ENCODE measurements around the gene OLIG1.

Gene OLIG1

GRCh38 chr21:33031152-33031911 is 38.6 kb upstream of the OLIG1 start:
- DNase-seq, result no peak

- DNase-seq, result no peak
Observed at GRCh38 chr21:33032434-33033047, 37.4 kb upstream of the OLIG1 start.

- no peak for DNase-seq
Observed at GRCh38 chr21:33033094-33033951, 36.6 kb upstream of the OLIG1 start.

GRCh38 chr21:33033961-33034413 is 36.0 kb upstream of the OLIG1 start:
- no peak for DNase-seq

GRCh38 chr21:33035147-33035546 is 34.8 kb upstream of the OLIG1 start:
- no peak for DNase-seq

- DNase-seq, result no peak
Observed at GRCh38 chr21:33036430-33037162, 33.3 kb upstream of the OLIG1 start.

- DNase-seq, result no peak
Observed at GRCh38 chr21:33037501-33037900, 32.4 kb upstream of the OLIG1 start.

- peak in 1 of 2 experiments; percentile 10 for DNase-seq
Observed at GRCh38 chr21:33039536-33039935, 30.4 kb upstream of the OLIG1 start.

- no peak for DNase-seq
Observed at GRCh38 chr21:33040215-33040614, 29.7 kb upstream of the OLIG1 start.

GRCh38 chr21:33041981-33042380 is 28.0 kb upstream of the OLIG1 start:
- DNase-seq, result no peak

- peak in 1 of 2 experiments; percentile 40 for DNase-seq
Observed at GRCh38 chr21:33042812-33043211, 27.1 kb upstream of the OLIG1 start.

- no peak for DNase-seq
Observed at GRCh38 chr21:33046455-33046854, 23.5 kb upstream of the OLIG1 start.

GRCh38 chr21:33047231-33047630 is 22.7 kb upstream of the OLIG1 start:
- no peak for DNase-seq

GRCh38 chr21:33051925-33052324 is 18.0 kb upstream of the OLIG1 start:
- DNase-seq, result no peak

GRCh38 chr21:33053951-33054350 is 16.0 kb upstream of the OLIG1 start:
- DNase-seq, result no peak

GRCh38 chr21:33055991-33056390 is 13.9 kb upstream of the OLIG1 start:
- DNase-seq, result no peak

- no peak for DNase-seq
Observed at GRCh38 chr21:33057385-33057940, 12.5 kb upstream of the OLIG1 start.

GRCh38 chr21:33058527-33058926 is 11.4 kb upstream of the OLIG1 start:
- DNase-seq, result peak in 1 of 2 experiments; percentile 71

- DNase-seq, result no peak
Observed at GRCh38 chr21:33058957-33059356, 11.0 kb upstream of the OLIG1 start.

- no peak for DNase-seq
Observed at GRCh38 chr21:33059380-33059841, 10.5 kb upstream of the OLIG1 start.

- DNase-seq, result no peak
Observed at GRCh38 chr21:33061233-33061632, 8.7 kb upstream of the OLIG1 start.

GRCh38 chr21:33063375-33063883 is 6.5 kb upstream of the OLIG1 start:
- DNase-seq, result no peak
